Upper lobe of left lung (tissue), 4 donors: ENCODE data around the gene TMEM106C.

Experiments used
- CTCF ChIP-seq, 6 experiments: fragments of 450-650 bp in 4 of 6; fragments of 200-600 bp in 2 of 6; sonication (generic) in 2 of 6; IDR thresholded peaks; one replicate each; pipeline ENCODE4 v1.5.1; 2016 to 2019; ENCODE audit warnings: antibody characterized with exemption in 6 of 6
- POLR2A ChIP-seq, 4 donors: fragments of 450-650 bp; IDR thresholded peaks; one replicate each; pipeline ENCODE4 v1.5.1; 2016 to 2017; ENCODE audit warnings: antibody characterized with exemption in 4 of 4, mild to moderate bottlenecking in 2 of 4

DNA sequence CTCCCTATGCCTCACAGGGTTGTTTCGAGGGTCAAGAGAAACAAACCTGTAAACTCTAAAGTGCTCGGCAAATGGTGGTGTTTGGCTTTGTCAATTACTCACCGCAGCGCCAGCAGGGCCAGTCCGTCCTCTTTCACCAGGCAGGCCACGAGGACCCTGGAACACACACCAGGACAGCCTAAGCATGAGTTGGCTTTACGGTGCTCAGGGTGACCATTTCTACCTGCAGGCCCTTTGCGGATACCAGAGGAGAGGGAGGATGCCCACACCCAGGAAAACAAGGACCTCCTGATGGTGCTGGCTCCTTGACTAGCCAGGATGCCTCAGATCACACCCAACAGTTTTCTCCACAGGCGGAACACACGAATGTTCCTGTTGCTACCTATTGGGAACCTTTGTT, 29.4 kb downstream of the TMEM106C start:
- TF ChIP-seq POLR2A (IDR thresholded peaks at IDR 0.05) (no peak), CTCF (IDR thresholded peaks at IDR 0.05) (no peak)
